ENCODE results near the gene SHTN1. TPM values are rescaled to one million over a fixed set of nuclear protein-coding genes. Genes with fewer than 3 reads are reported as not detected.

The SHTN1 gene
- total and polyA plus RNA-seq, 2 of the 4 experiments (the other 2 are of a cell fraction) = 0.54 to 2.3 TPM

DNA sequence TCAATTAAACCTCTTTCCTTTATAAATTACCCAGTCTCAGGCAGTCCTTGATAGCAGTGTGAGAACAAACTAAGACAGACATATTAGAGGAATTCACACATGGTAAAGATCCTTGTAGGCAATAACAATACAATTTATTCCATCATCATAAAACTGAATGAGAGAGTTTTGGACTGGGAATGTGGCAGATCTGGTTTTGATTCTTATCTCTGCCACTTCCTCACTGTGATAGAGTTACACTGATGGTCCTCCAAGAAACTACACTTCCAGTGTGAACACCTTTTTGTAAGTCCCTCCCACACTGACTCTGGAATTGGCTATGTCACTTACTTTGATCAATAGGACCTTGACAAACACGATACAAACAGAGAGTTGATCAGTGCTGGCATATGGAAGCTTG lies 152.7 kb downstream of the SHTN1 start:
- DNase-seq = no peak
- Histone ChIP-seq H3K27me3 (ENCODE audit: control insufficient read depth, insufficient read depth, low read length) (peaks cover 13% of the 10 kb centered on the region), H3K4me3 (ENCODE audit: insufficient read depth, low read depth, low read length) (no peak overlapping the region), H2BK5ac (ENCODE audit: low read depth, low read length, poor library complexity, severe bottlenecking) (no peak overlapping the region), H3K14ac (replicated peaks; ENCODE audit: low read depth, low read length) (no peak overlapping the region), H3K9ac (ENCODE audit: low read depth, low read length) (no peak overlapping the region), H4K91ac (ENCODE audit: insufficient read depth, low read depth, low read length) (no peak overlapping the region), H3K23ac (ENCODE audit: low read depth, low read length) (no peak overlapping the region), H3K9me1 (ENCODE audit: insufficient read depth, low read length) (no peaks in the 10 kb centered on the region), H2BK20ac (ENCODE audit: low read depth, low read length) (no peak overlapping the region), H2BK15ac (ENCODE audit: low read depth, low read length) (no peak overlapping the region), H4K8ac (ENCODE audit: low read depth in 2 of 2, low read length in 2 of 2) (no peak overlapping the region), H3K79me1 (ENCODE audit: low read depth in 1 of 2, low read length in 2 of 2) (no peaks in the 10 kb centered on the region), H3K4me2 (ENCODE audit: low read depth, low read length) (no peak overlapping the region), H3K27ac (ENCODE audit: insufficient read depth, low read length) (no peak overlapping the region), H2BK120ac (ENCODE audit: low read depth, low read length) (no peak overlapping the region), H3K18ac (ENCODE audit: low read depth, low read length) (no peak overlapping the region), H3K56ac (ENCODE audit: extremely low read depth, insufficient read depth, low read length) (no peak overlapping the region), H3K4ac (ENCODE audit: low read depth, low read length) (no peak overlapping the region), H4K20me1 (ENCODE audit: insufficient read depth, low read length) (no peaks in the 10 kb centered on the region), H4K5ac (ENCODE audit: low read depth, low read length) (no peak overlapping the region), H3K9me3 (ENCODE audit: control insufficient read depth, insufficient read depth, low read length) (no peaks in the 10 kb centered on the region), H2AK5ac (ENCODE audit: low read depth, low read length) (no peak overlapping the region), H3K4me1 (ENCODE audit: control insufficient read depth, insufficient read depth, low read length) (peaks cover 3% of the 10 kb centered on the region; the same call in 1 of the 2 replicates), H2AK9ac (replicated peaks; ENCODE audit: low read depth, low read length, poor library complexity) (no peak overlapping the region), H2AFZ (replicated peaks; ENCODE audit: low read length, poor library complexity) (no peak overlapping the region), H3K36me3 (ENCODE audit: control insufficient read depth, insufficient read depth, low read length) (no peaks in the 10 kb centered on the region)
- intact Hi-C loops (cut with micrococcal nuclease) (no loop called here), in situ Hi-C loops (cut with MboI; ENCODE audit: low sequenced_read_pairs) (no loop called here), dilution Hi-C loops (cut with HindIII; ENCODE audit: low sequenced_read_pairs, unreplicated experiment) (no loop called here)
- BruUV-seq (replicated peaks) = no TSS peak
- no CpG with 5 or more reads among the region's 1 CpG for WGBS, 2 experiments (ENCODE audit: extremely low coverage in 2 of 2, insufficient read length in 1 of 2)
- ATAC-seq (ENCODE audit: low read depth) = no peak
- no peak for TF ChIP-seq NFE2L2 (IDR thresholded peaks at IDR 0.05; ENCODE audit: low read depth, low read length)
- TF ChIP-seq MXI1 (IDR thresholded peaks at IDR 0.05; ENCODE audit: borderline replicate concordance, low read depth, low read length) = no peak
- no peak for TF ChIP-seq MAFK (IDR thresholded peaks at IDR 0.05; ENCODE audit: low read depth, low read length)
- TF ChIP-seq, protein P1, sequence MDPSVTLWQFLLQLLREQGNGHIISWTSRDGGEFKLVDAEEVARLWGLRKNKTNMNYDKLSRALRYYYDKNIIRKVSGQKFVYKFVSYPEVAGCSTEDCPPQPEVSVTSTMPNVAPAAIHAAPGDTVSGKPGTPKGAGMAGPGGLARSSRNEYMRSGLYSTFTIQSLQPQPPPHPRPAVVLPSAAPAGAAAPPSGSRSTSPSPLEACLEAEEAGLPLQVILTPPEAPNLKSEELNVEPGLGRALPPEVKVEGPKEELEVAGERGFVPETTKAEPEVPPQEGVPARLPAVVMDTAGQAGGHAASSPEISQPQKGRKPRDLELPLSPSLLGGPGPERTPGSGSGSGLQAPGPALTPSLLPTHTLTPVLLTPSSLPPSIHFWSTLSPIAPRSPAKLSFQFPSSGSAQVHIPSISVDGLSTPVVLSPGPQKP (IDR thresholded peaks at IDR 0.05; ENCODE audit: borderline replicate concordance, low read depth, low read length) = no peak
- no peak for TF ChIP-seq CEBPB (IDR thresholded peaks at IDR 0.05; ENCODE audit: low read depth, low read length)
- ChIA-PET CTCF (no interaction called here), POLR2A (ENCODE audit: unreplicated experiment) (no interaction called here)
